Posterior cingulate gyrus (tissue), 11 donors: Measurements from ENCODE around the gene LASP1.
"Not testable (repeated sequence)": the region's sequence is repeated elsewhere in the genome, so short reads cannot be mapped to it uniquely, and the experiment has no call there.

Experiments used
- DNase-seq, 10 donors: peaks; one replicate each; pipeline versions ENCODE4 v3.0.0 to v3.0.0-alpha.2; 2020 to 2021; ENCODE audit warnings: mixed read lengths in 3 of 10
- intact Hi-C: fragments of 100-400 bp; cut with DNase I; formaldehyde crosslinking; loops from one replicate; pipeline ENCODE4 v1.15.1; 2023

The LASP1 gene

GRCh38 chr17:38869526-38870258, at the start of gene LASP1:
LASP1 (plus strand) TSS chr17:38870058; CDS start chr17:38870190, 132 bp downstream.
- peak; percentile 77 to 98 (median 86) for DNase-seq
- intact Hi-C loops, result loop anchor here (5.0 kb wide), 1 partner anchor 283 kb away; the partner anchor contains the start of gene PLXDC1

DNA sequence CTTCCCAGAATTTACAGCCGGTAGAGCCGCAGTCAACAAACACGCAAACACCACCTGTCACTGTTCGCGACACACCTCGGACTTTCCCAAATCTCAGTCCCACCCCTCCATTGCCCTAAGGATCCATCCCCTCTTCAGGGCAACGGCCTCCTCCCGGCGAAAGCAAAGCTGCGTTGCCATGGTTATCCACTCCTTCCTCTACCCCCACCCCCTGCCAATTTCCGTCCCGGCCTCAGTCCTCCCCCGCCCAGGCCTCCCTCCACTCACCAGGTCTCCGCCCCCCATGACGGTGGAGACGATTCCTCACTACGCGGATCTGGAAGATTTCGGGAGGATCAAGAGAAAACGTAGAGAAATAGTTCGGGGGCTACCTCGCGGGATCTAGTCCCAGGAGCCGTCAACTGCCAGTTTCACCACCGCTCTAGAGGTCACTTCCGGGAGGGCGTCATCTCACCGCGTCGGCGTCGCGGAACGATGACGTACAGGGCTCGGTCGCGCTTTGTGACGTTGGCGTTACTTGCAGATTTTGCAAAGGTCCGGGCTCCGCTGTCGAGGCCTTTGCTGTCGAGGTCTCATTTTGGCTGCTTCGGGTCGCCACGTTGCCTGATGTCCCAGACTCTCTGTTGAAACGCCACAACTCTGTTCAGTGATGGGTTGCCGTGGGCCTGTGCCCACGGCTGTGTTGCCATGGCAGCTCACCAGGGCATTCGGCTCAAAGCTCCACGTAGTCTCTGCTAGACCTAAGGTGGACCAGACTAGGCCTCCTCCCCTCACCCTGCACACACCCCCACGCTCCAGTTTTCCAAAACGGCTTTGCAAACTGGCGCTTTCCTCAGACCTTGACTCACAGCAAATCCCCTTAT, 44.7 kb upstream of the LASP1 start, which contains the start of gene CWC25:
CWC25 (minus strand) TSS at position 423 of the 863 bp plus-strand sequence; CDS start at position 285, 138 bp downstream.
- DNase-seq, result peak; percentile 85 to 99 (median 93)
- intact Hi-C loops, result loop anchor here (1.0 kb wide), 1 partner anchor 28 kb away; the partner anchor contains the start of gene RPL23

DNA sequence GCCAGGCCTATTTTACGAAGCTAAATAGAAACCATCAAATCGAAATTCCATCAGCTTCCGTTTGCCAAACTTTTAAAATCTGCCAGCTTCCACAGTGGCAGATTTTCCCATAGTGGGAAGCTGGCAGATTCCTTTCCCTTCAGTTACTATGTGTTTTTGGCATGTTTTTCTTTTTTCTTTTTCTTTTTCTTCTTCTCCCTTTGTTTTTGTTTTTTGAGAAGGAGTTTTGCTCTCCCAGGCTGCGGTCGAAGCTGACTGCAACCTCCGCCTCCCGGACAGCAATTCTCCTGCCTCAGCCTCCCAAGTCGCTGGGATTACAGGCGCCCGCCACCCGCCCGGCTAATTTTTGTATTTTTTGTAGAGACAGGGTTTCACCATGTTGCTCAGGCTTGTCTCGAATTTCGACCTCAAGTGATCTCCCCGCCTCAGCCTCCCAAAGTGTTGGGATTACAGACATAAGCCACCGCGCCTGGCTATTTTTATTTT, 44.1 kb upstream of the LASP1 start:
- DNase-seq, result no peak
- intact Hi-C loops, result loop anchor here (1.0 kb wide), 1 partner anchor 27 kb away; the partner anchor contains the start of gene RPL23

DNA sequence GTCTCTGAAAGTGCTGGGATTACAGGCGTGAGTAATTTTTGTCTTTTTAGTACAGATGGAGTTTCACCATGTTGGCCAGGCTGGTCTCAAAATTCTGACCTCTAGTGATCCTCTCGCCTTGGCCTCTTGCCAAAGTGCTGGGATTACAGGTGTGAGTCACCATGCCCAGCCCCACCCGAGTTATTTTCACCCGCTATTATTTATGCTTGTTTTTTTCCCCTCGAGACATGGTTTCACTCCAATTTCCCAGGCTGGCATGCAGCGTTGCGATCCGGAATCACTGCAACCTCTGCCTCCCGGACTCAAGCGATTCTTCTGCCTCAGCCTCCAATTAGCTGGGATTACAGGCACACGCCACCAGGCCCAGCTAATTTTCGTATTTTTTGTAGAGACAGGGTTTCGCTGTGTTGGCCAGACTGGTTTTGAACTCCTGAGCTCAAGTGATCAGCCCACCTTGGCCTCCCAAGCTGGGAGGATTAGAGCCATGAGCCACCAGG, 25.5 kb upstream of the LASP1 start:
- intact Hi-C loops, result no loop called here
- peak in 2 of 10 donors; percentile 27 to 33 for DNase-seq

- no peak for DNase-seq
- intact Hi-C loops, result no loop called here
These were observed 21.3 kb upstream of the LASP1 start for GRCh38 chr17:38848557-38848891.

- peak in 1 of 10 donors; percentile 24 for DNase-seq
- intact Hi-C loops, result no loop called here
These were observed 20.8 kb upstream of the LASP1 start for GRCh38 chr17:38848939-38849605.

GRCh38 chr17:38850374-38850773, 19.5 kb upstream of the LASP1 start:
- DNase-seq, result peak in 2 of 10 donors; percentile 2 to 4
- intact Hi-C loops, result no loop called here

GRCh38 chr17:38851434-38851833, 18.4 kb upstream of the LASP1 start:
- intact Hi-C loops, result no loop called here
- DNase-seq, result peak in 1 of 10 donors; percentile 5

GRCh38 chr17:38852771-38853291, 17.0 kb upstream of the LASP1 start:
- intact Hi-C loops, result loop anchor here (1.0 kb wide), 2 partner anchors 14 to 28 kb away; partner anchors contain the start of gene CWC25
- peak in 1 of 10 donors; percentile 26 for DNase-seq

GRCh38 chr17:38853292-38854219, 16.3 kb upstream of the LASP1 start, which contains the start of gene RPL23:
RPL23 (minus strand) TSS chr17:38853721; CDS start chr17:38853710, 11 bp downstream.
- intact Hi-C loops, result loop anchor here (1.0 kb wide), 2 partner anchors 14 to 28 kb away; partner anchors contain the start of gene CWC25
- peak; percentile 84 to 99 (median 91) for DNase-seq

- DNase-seq, result peak in 2 of 10 donors; percentile 25 to 66
- intact Hi-C loops, result not testable (repeated sequence)
These were observed 14.7 kb upstream of the LASP1 start for GRCh38 chr17:38855101-38855714.

- DNase-seq, result peak in 2 of 10 donors; percentile 9 to 23
- intact Hi-C loops, result no loop called here
These were observed 12.6 kb upstream of the LASP1 start for GRCh38 chr17:38857271-38857670.

GRCh38 chr17:38861399-38861843, 8.4 kb upstream of the LASP1 start:
- intact Hi-C loops, result no loop called here
- DNase-seq, result peak in 2 of 10 donors; percentile 63 to 83

- intact Hi-C loops, result no loop called here
- DNase-seq, result peak in 2 of 10 donors; percentile 7 to 12
These were observed 5.0 kb upstream of the LASP1 start for GRCh38 chr17:38864636-38865398.

DNA sequence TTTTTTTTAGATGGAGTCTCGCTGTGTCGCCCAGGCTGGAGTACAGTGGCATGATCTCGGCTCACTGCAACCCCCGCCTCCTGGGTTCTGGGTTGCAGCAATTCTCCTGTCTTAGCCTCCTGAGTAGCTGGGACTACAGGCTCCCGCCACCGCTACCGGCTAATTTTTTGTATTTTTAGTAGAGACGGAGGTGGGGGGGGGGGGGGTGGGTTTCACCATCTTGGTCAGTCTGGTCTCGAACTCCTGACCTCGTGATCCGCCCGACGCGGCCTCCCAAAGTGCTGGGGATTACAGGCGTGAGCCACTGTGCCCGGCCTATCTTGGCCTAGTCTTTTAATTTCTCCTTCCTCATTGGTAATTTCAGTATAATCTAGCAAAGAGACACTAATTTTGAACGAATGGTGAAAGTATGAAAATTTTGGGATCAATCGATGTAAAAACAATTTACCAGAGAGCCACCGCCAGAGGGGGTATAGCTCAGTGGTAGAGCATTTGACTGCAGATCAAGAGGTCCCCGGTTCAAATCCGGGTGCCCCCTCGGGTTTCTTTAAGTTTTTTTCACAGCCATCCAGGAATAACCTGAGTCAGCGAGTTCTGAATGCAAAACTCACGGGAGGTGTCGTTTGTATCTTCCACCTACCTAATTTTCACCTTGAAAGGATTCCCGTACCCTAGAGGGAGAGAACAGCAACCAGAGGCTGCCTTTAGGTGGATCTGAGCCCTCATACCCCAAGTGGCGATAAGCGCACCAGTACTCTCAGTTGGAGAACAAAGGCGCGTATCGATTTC, 2.5 kb upstream of the LASP1 start:
- DNase-seq, result peak in 6 of 10 donors; percentile 46 to 93 (median 66)
- intact Hi-C loops, result loop anchor here (1.0 kb wide), 1 partner anchor 14 kb away; the partner anchor contains the start of gene RPL23
